GM13976 (cell line): ENCODE measurements around the gene CCL28.

Source experiments
- DNase-seq: peaks from one replicate; pipeline ENCODE4 v3.0.0; 2012; ENCODE audit warnings: low spot score
- CTCF ChIP-seq: IDR thresholded peaks from 2 replicates; pipeline ENCODE4 v1.5.1; 2012; ENCODE audit warnings: borderline replicate concordance, mild to moderate bottlenecking; ENCODE audit not compliant: insufficient read depth; ENCODE audit errors: extremely low read depth, missing control alignments, control extremely low read depth
- in situ Hi-C: fragments of 300-500 bp; cut with MboI; formaldehyde crosslinking; loops from one replicate; pipeline ENCODE4 v1.12.0; 2022; ENCODE audit warnings: low sequenced_read_pairs, mixed read lengths, inconsistent platforms; ENCODE audit not compliant: unreplicated experiment

Gene CCL28

GRCh38 chr5:43332401-43332800 lies 79.8 kb downstream of the CCL28 start:
- no peak for DNase-seq
- TF ChIP-seq CTCF, result no peak
- in situ Hi-C loops, result no loop called here
